Right cardiac atrium (tissue), 5 donors: ENCODE measurements around the gene VWA7. TPM values are rescaled to one million over a fixed set of nuclear protein-coding genes. Genes with fewer than 3 reads are reported as not detected.

Experiments
- ATAC-seq, 2 donors: fragments of 200-7000 bp; cut with Tn5 transposase; one replicate each; pipeline versions ENCODE4 v1.8.0 to v1.9.1; 2020; ENCODE audit warnings: moderate library complexity in 2 of 2, mild to moderate bottlenecking in 1 of 2
- DNase-seq, 3 donors: peaks; one replicate each; pipeline ENCODE4 v3.0.0-alpha.2; 2020
- H3K27ac ChIP-seq: one replicate; pipeline ENCODE4 v1.5.1; 2013; ENCODE audit warnings: mild to moderate bottlenecking, low read length, control low read depth, moderate library complexity
- H3K27me3 ChIP-seq: one replicate; pipeline ENCODE4 v1.6.1; 2013; ENCODE audit not compliant: control insufficient read depth, insufficient read depth
- H3K4me1 ChIP-seq: one replicate; pipeline ENCODE4 v1.6.1; 2013; ENCODE audit warnings: low read length; ENCODE audit not compliant: control insufficient read depth, insufficient read depth
- H3K4me3 ChIP-seq: one replicate; pipeline ENCODE4 v1.5.1; 2013; ENCODE audit warnings: low read length, control low read depth
- H3K9me3 ChIP-seq: one replicate; pipeline ENCODE4 v1.6.1; 2013; ENCODE audit warnings: low read length; ENCODE audit not compliant: control insufficient read depth
- WGBS: extraction: QIAGEN DNeasy Blood & Tissue Kit; methylation state at CpG from one replicate; pipeline ENCODE4 v1.1.7; 2013; 5-methylcytosine and 5-hydroxymethylcytosine counted together
- intact Hi-C, 4 donors: fragments of 100-400 bp; cut with DNase I; formaldehyde crosslinking; loops; one replicate each; pipeline versions ENCODE4 v1.11.0 to v1.14.0; 2022 to 2023
- polyA plus RNA-seq: library from polyadenylated mRNA; stranded (reverse); fragments of 200-250 nt; gene quantifications from one replicate; pipeline ENCODE4 v1.2.3, GENCODE V29; 2013
- total RNA-seq, 4 donors: library from RNA; stranded (reverse); fragmentation: NEBNext Ultra II Directional; extraction: Animal tissue kit (Norgen Biotek cat#: 25700); gene quantifications; one replicate each; pipeline ENCODE4 v1.2.1, GENCODE V29; 2021
- donor health status: healthy with polysubstance abuse.
- donor health status: DM: no; HTN: yes; CAD: no.
- donor health status: DM: no; HTN: no; CAD: no.
- donor health status: DM: no; HTN: yes; CAD: no; lungs with severe emphysema.
- donor health status: DM: yes; HTN: yes; CAD: no.

The VWA7 gene
- total and polyA plus RNA-seq, 5 donors = 3.2 to 12.8 (median 7.0) TPM

DNA sequence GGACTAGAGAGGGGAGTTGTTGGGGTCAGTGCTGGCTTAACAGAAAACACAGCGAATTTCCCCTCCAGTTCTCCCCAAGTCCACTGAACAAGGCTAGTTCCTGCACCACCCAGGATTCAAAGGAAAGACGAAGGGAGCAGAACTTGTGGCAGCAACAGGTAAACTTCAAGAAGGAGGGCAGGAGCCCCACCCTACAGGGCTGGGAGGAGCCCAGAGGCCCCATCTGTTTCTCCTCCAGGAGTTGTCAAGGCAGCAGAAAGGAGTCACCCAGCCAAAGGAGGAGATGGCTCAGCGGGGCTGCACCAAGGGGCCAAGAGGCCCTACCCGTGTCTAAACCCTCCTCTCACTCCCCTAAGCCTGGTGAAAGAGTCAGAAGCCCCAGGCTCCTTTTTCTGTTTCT is 12.9 kb downstream of the VWA7 start:
- DNase-seq (no peak), ATAC-seq (no peak)
- 80% methylated on average over 4 of the region's 4 CpGs for WGBS
- Histone ChIP-seq H3K4me1 (no peaks in the 10 kb centered on the region), H3K27me3 (no peaks in the 10 kb centered on the region), H3K9me3 (no peaks in the 10 kb centered on the region), H3K27ac (no peak overlapping the region), H3K4me3 (no peak overlapping the region)
- intact Hi-C loops = no loop called here

DNA sequence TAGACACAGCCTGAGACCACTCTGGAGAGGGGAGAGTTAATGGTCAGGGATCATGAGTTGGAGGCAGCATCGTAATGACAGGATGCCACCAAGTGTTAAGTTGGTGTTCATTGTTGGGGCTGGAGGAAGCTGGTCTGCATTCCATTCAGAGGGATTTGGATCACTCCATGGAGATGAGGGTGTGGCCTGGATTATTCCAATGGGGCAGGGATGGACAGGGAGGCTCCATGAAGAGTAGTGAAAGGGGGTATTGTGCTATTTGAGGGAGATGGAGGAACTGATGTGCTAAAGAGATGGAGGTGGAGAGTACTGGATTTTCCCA is 13.5 kb downstream of the VWA7 start:
- Histone ChIP-seq H3K9me3 (no peaks in the 10 kb centered on the region), H3K4me1 (no peaks in the 10 kb centered on the region), H3K27me3 (no peaks in the 10 kb centered on the region), H3K4me3 (no peak overlapping the region), H3K27ac (no peak overlapping the region)
- no peak for DNase-seq
- intact Hi-C loops = no loop called here
- ATAC-seq = peak; percentile 39 to 82
- 8% methylated on average over 1 of the region's 1 CpG for WGBS

GRCh38 chr6:31762878-31763618 is 14.1 kb downstream of the VWA7 start:
- H3K27ac ChIP-seq = no peak overlapping the region
- no peak overlapping the region for H3K4me3 ChIP-seq
- no peaks in the 10 kb centered on the region for H3K4me1 ChIP-seq
- 73% methylated on average over 8 of the region's 8 CpGs for WGBS
- intact Hi-C loops = no loop called here
- no peaks in the 10 kb centered on the region for H3K9me3 ChIP-seq
- ATAC-seq (no peak), DNase-seq (no peak)
- H3K27me3 ChIP-seq = no peaks in the 10 kb centered on the region

- WGBS = 74% methylated on average over 4 of the region's 4 CpGs
- Histone ChIP-seq H3K4me3 (no peak within 1 kb of the TSS), H3K9me3 (no peaks in the 10 kb centered on the region), H3K4me1 (no peaks in the 10 kb centered on the region), H3K27me3 (no peaks in the 10 kb centered on the region), H3K27ac (no peak within 1 kb of the TSS)
- DNase-seq (no peak), ATAC-seq (no peak)
- intact Hi-C loops = no loop called here
Measured at GRCh38 chr6:31762356-31762755, 14.8 kb downstream of the VWA7 start, which contains the start of gene SAPCD1. TSS of gene SAPCD1 (plus strand) at chr6:31762656. CDS start at chr6:31763055, 399 bp downstream.

DNA sequence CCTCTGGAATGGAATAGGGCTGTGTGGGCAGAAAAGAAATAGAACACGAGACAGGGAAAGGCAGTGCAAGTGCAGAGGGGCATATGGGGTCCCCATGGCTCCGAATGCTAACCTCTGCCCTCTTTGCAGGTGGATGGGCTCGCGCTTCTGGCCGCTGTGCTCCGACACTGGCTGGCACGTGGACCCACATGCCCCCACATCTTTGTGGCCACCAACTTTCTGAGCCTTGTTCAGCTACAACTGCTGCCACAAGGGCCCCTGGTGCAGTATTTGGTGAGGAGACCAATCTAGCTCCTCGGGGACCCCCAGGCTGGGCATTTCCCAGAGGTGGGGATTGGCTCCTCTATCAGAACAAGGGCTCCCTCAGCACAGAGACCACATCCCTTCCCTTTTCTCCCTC is 15.8 kb downstream of the VWA7 start:
- no peaks in the 10 kb centered on the region for H3K9me3 ChIP-seq
- 96% methylated on average over 8 of the region's 8 CpGs for WGBS
- no peaks in the 10 kb centered on the region for H3K4me1 ChIP-seq
- intact Hi-C loops = no loop called here
- no peak overlapping the region for H3K27ac ChIP-seq
- DNase-seq = no peak
- H3K27me3 ChIP-seq = no peaks in the 10 kb centered on the region
- no peak for ATAC-seq
- no peak overlapping the region for H3K4me3 ChIP-seq

GRCh38 chr6:31760790-31761189 is 16.3 kb downstream of the VWA7 start:
- Histone ChIP-seq H3K27me3 (no peaks in the 10 kb centered on the region), H3K27ac (no peak overlapping the region), H3K4me1 (no peaks in the 10 kb centered on the region), H3K9me3 (no peaks in the 10 kb centered on the region), H3K4me3 (no peak overlapping the region)
- WGBS = 95% methylated on average over 5 of the region's 5 CpGs
- ATAC-seq = no peak
- no peak for DNase-seq
- intact Hi-C loops = no loop called here

DNA sequence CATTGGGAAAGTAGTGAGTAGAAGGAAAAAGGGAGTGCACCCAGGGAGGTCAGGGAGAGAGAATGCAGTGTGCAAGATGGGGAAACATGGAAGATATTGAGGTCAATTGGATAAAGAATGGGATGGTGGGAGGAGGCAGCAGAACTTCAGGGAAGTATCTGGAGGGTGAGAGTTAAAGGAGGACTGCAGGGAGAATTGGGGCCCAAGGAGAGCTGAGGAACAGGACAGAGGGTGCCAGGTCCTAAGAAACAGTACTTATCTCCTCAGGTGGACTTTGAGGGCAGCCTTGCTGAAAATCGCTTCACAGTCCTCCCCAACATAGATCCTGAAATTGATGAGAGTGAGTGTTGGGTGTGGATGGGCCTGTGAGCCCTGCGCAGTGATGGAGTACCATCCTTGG is 18.8 kb downstream of the VWA7 start:
- Histone ChIP-seq H3K4me1 (no peaks in the 10 kb centered on the region), H3K27me3 (no peaks in the 10 kb centered on the region), H3K9me3 (no peaks in the 10 kb centered on the region), H3K27ac (no peak overlapping the region), H3K4me3 (no peak overlapping the region)
- ATAC-seq = no peak
- intact Hi-C loops = no loop called here
- WGBS = 96% methylated on average over 2 of the region's 2 CpGs
- no peak for DNase-seq

DNA sequence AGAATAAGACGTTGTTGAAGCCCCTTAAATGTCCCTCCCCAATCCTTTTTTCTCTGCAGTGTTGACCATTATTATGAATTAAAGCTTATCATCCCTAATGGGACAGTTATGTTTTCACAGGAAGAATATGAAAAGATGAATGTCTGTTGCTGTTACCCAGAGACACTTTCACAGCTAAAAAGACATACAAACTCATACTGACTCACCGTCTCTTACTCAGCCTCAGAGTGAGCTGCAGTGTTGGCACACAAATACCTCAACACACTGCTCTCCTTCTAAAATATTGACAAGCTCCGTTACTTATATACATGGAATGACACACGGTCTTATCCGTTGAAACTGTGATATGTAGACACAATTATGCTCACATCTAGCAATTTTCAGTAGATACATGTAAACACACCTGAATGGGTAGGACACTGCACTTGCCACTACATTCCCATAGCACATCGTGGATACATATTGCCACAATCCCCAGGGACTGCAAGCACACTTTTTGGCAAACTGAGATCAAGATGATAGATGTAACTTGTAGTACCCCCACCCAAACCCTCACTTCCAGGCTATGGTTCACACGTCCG is 24.3 kb downstream of the VWA7 start:
- WGBS = 72% methylated on average over 8 of the region's 8 CpGs
- DNase-seq (no peak), ATAC-seq (no peak)
- intact Hi-C loops = no loop called here
- Histone ChIP-seq H3K9me3 (no peaks in the 10 kb centered on the region), H3K27me3 (no peaks in the 10 kb centered on the region), H3K27ac (no peak overlapping the region), H3K4me3 (no peak overlapping the region), H3K4me1 (no peaks in the 10 kb centered on the region)

- Histone ChIP-seq H3K9me3 (no peaks in the 10 kb centered on the region), H3K4me1 (no peaks in the 10 kb centered on the region), H3K27ac (no peak overlapping the region), H3K4me3 (no peak overlapping the region), H3K27me3 (no peaks in the 10 kb centered on the region)
- ATAC-seq (no peak), DNase-seq (no peak)
- intact Hi-C loops = no loop called here
- WGBS = 84% methylated on average over 7 of the region's 7 CpGs
Measured at GRCh38 chr6:31750411-31751022, 26.6 kb downstream of the VWA7 start.

DNA sequence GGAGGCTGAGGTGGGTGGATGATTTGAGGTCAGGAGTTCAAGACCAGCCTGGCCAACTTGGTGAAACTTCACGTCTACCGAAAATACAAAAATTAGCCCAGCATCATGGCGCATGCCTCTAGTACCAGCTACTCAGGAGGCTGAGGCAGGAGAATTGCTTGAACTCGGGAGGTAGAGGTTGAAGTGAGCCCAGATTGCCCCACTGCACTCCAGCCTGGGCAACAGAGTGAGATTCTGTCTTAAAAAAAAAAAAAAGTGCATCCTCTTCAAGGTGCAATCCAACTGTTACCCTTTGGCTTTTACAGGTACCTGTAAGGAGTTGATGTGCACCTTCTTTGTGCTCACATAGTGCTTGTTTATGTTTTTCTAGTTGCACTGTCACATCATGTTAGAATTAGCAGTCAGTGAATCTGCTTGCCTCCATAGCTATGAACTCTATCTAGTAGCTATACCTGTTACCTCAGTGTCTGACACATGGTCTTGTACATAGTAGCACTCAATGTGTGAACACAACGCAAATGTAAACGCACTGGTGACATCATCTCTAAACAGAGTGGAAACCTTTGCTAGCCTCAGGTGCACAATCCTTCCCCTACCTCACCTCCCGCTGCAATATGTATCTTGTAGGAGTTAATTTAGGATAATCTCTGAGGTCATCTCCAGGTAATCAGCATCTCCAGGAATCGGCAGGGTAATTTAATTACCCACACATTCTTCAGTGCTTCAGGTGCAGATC is 27.7 kb downstream of the VWA7 start:
- intact Hi-C loops = no loop called here
- Histone ChIP-seq H3K9me3 (no peaks in the 10 kb centered on the region), H3K27ac (no peak overlapping the region), H3K4me3 (no peak overlapping the region), H3K4me1 (no peaks in the 10 kb centered on the region), H3K27me3 (no peaks in the 10 kb centered on the region)
- WGBS = 90% methylated on average over 8 of the region's 8 CpGs
- no peak for DNase-seq
- no peak for ATAC-seq

DNA sequence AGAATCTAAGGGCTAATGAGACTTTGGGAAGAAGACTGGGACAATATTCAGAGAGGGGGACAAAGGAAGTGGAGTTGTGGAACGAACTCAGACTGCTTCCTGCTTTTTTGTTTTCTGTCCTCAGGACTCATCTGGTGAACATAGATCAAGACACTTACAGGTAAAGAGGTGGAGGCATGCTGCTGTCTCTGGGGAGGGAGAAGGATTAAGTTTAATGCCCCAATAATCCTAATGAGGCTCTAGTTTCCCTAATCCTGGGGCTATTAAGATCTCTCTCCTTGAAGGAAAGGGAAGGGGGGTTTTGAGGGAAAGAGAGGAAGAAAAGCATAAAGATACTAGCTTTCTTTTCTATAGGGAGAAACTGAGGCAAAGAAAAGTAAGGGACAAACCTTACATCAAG is 32.7 kb downstream of the VWA7 start:
- Histone ChIP-seq H3K27me3 (no peaks in the 10 kb centered on the region), H3K27ac (no peak overlapping the region), H3K4me1 (no peaks in the 10 kb centered on the region), H3K9me3 (no peaks in the 10 kb centered on the region), H3K4me3 (no peak overlapping the region)
- whole genome bisulfite sequencing = 61% methylated on average over 1 of the region's 1 CpG
- no peak for DNase-seq
- intact Hi-C loops = loop anchor here in 1 of 4 donors (5.0 kb wide), 1 partner anchor 48 kb away; no protein-coding TSS in a partner anchor
- ATAC-seq = no peak
